Measurements from ENCODE around the gene ZNF341.

- TF ChIP-seq CTCF (IDR thresholded peaks at IDR 0.05; ENCODE audit: low read length) = no peak
- TF ChIP-seq EZH2 (optimal IDR thresholded peaks at IDR 0.05; ENCODE audit: low read depth, low read length) = no peak
These were observed 59.7 kb downstream of the ZNF341 start for GRCh38 chr20:33791540-33791939.

Measured in MM.1S (cell line).